A549 treated with AZD9567 at 1 μM for 4 hours (cell line): ENCODE measurements around the gene ZFX. TPM values are rescaled to one million over a fixed set of nuclear protein-coding genes. Genes with fewer than 3 reads are reported as not detected.

Source experiments
- total RNA-seq: library from RNA; stranded (reverse); fragments of 200-300 nt; extraction: Qiagen RNA extraction; gene quantifications from 5 replicates; pipeline ENCODE4 v1.2.3, GENCODE V29; 2022; ENCODE audit not compliant: insufficient read depth

The ZFX gene
- 6.6 to 14.5 TPM (median 8.1 TPM) in 5 replicates for total RNA-seq

DNA sequence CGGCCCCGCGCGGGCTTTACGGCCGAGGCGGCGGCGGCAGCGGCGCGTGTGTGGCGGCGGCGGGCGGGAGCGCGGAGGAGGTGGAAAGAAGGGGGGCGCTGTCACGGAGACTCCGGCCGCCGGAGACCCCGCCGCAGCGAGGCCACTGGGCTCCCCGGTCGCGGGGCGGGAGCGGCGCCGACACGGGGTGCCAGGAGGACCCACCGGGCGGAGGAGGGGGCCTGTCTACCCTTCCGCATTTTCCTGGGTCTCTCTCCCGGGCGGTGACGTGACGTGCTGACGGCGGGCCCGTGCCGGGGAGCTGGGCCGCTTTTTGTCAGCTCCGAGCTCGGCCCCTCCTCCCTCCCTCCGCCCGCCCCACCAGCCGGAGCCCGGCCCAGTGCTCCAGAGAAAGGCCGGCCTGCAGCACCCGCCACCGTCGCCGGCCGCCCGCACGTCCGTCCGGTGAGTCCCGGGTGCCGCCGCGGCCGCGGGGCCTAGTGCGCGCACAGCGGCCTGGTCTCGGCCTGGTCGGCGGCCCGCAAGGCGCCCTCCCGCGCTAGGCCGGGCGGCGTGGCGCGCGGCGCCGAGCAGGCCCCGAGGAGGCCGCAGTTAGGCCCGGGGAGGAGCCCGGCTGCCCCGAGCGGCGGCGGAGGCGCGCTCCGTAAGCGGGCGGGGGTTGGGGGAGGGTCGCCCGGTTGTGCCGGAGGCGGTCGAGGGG, at the start of gene ZFX:
Gene ZFX, plus strand, starts transcription at position 379 of the 700 bp plus-strand sequence. CDS start 23,014 bp downstream, outside the sequence.

Other genes with a start within 250 kb of the ZFX start
- gene APOO, start 241.8 kb upstream of the ZFX start, total RNA-seq = 24.5 to 38.3 TPM (median 30.7 TPM) in 5 replicates
- gene CXorf58, start 241.7 kb upstream of the ZFX start, total RNA-seq = 0.06 to 0.17 TPM (median 0.13 TPM) in 3 of 5 replicates, not detected in the others
- gene KLHL15, start 122.5 kb upstream of the ZFX start, total RNA-seq = 3.5 to 4.5 TPM (median 4.2 TPM) in 5 replicates
- 120 to 169 TPM (median 125 TPM) in 5 replicates for gene EIF2S3, start 94.8 kb upstream of the ZFX start, total RNA-seq
- not detected in 5 replicates for gene SUPT20HL2, start 164.3 kb downstream of the ZFX start, total RNA-seq
- gene SUPT20HL1, start 210.9 kb downstream of the ZFX start, total RNA-seq = not detected in 5 replicates